Upper lobe of left lung (tissue), 6 donors: Measurements from ENCODE around the gene CDKL2. TPM values are rescaled to one million over a fixed set of nuclear protein-coding genes. Genes with fewer than 3 reads are reported as not detected.
"Not testable (repeated sequence)": the region's sequence is repeated elsewhere in the genome, so short reads cannot be mapped to it uniquely, and the experiment has no call there.

Source experiments
- ATAC-seq, 2 donors: fragments of 200-7000 bp; cut with Tn5 transposase; one replicate each; pipeline ENCODE4 v1.9.1; 2022; ENCODE audit warnings: mild to moderate bottlenecking in 2 of 2, moderate library complexity in 2 of 2; ENCODE audit not compliant: low FRiP score in 2 of 2
- DNase-seq, 2 donors: peaks; one replicate each; pipeline ENCODE4 v3.0.0-alpha.2; 2019 to 2020
- H3K27ac ChIP-seq, 4 donors: fragments of 200-600 bp; sonication (generic); one replicate each; pipeline ENCODE4 v1.5.1; 2016 to 2019
- H3K27me3 ChIP-seq, 4 donors: fragments of 200-600 bp; sonication (generic); one replicate each; pipeline ENCODE4 v1.5.1; 2017 to 2019
- H3K36me3 ChIP-seq, 4 donors: fragments of 200-600 bp; sonication (generic); one replicate each; pipeline ENCODE4 v1.5.1; 2016 to 2019
- H3K4me1 ChIP-seq, 4 donors: fragments of 200-600 bp; sonication (generic); one replicate each; pipeline ENCODE4 v1.5.1; 2018 to 2019
- H3K4me3 ChIP-seq, 4 donors: fragments of 200-600 bp; sonication (generic); one replicate each; pipeline ENCODE4 v1.5.1; 2017 to 2019; ENCODE audit warnings: mild to moderate bottlenecking in 2 of 4, moderate library complexity in 1 of 4
- H3K9me3 ChIP-seq, 4 donors: fragments of 200-600 bp; sonication (generic); one replicate each; pipeline ENCODE4 v1.5.1; 2018 to 2019
- EP300 ChIP-seq, 4 donors: sonication (generic); formaldehyde crosslinking; IDR thresholded peaks; one replicate each; pipeline ENCODE4 v1.5.1; 2017; ENCODE audit warnings: antibody characterized with exemption in 4 of 4, control low read depth in 2 of 4
- POLR2A ChIP-seq, 4 donors: fragments of 450-650 bp; IDR thresholded peaks; one replicate each; pipeline ENCODE4 v1.5.1; 2016 to 2017; ENCODE audit warnings: antibody characterized with exemption in 4 of 4, mild to moderate bottlenecking in 2 of 4
- POLR2AphosphoS5 ChIP-seq, 2 donors: sonication (generic); formaldehyde crosslinking; IDR thresholded peaks; one replicate each; pipeline ENCODE4 v1.5.1; 2017; ENCODE audit warnings: antibody characterized with exemption in 2 of 2
- WGBS, 2 donors: methylation state at CpG; one replicate each; pipeline ENCODE4 v1.1.5; 2017 to 2018; 5-methylcytosine and 5-hydroxymethylcytosine counted together
- total RNA-seq, 6 donors: library from RNA; depleted of rRNA in 4 of 6; stranded (reverse); fragments of >200 nt in 4 of 6; gene quantifications; one replicate each; pipeline versions ENCODE4 v1.1.0 to v1.2.1, GENCODE V29; 2016 to 2021
- TF ChIP-seq, protein P1 (sequence below), 6 experiments: fragments of 450-650 bp in 4 of 6; fragments of 200-600 bp in 2 of 6; sonication (generic) in 2 of 6; IDR thresholded peaks; one replicate each; pipeline ENCODE4 v1.5.1; 2016 to 2019; ENCODE audit warnings: antibody characterized with exemption in 6 of 6
- donor health status: DM: no; HTN: no; CAD: no; lungs with moderate emphysema.
- donor health status: DM: no; HTN: yes; CAD: no; lungs with severe emphysema.

Gene CDKL2
- total RNA-seq, 6 donors from 2014 or later = 3.7 to 32.4 (median 17.0) TPM

GRCh38 chr4:75673959-75674328, 43.6 kb upstream of the CDKL2 start:
- Histone ChIP-seq H3K27me3 (no peaks in the 10 kb centered on the region), H3K27ac (peak overlapping the region; percentile 92 to 99 (median 96)), H3K4me1 (peaks cover 11 to 31% (median 24%) of the 10 kb centered on the region in 4 donors), H3K36me3 (no peaks in the 10 kb centered on the region), H3K4me3 (peak overlapping the region; percentile 15 to 92 (median 74)), H3K9me3 (no peaks in the 10 kb centered on the region)
- DNase-seq (no peak), ATAC-seq (no peak)
- TF ChIP-seq POLR2AphosphoS5 (IDR thresholded peaks at IDR 0.05) = no peak
- TF ChIP-seq EP300 (IDR thresholded peaks at IDR 0.05) = no peak
- no peak for TF ChIP-seq POLR2A (IDR thresholded peaks at IDR 0.05)
- TF ChIP-seq, protein P1, sequence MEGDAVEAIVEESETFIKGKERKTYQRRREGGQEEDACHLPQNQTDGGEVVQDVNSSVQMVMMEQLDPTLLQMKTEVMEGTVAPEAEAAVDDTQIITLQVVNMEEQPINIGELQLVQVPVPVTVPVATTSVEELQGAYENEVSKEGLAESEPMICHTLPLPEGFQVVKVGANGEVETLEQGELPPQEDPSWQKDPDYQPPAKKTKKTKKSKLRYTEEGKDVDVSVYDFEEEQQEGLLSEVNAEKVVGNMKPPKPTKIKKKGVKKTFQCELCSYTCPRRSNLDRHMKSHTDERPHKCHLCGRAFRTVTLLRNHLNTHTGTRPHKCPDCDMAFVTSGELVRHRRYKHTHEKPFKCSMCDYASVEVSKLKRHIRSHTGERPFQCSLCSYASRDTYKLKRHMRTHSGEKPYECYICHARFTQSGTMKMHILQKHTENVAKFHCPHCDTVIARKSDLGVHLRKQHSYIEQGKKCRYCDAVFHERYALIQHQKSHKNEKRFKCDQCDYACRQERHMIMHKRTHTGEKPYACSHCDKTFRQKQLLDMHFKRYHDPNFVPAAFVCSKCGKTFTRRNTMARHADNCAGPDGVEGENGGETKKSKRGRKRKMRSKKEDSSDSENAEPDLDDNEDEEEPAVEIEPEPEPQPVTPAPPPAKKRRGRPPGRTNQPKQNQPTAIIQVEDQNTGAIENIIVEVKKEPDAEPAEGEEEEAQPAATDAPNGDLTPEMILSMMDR (IDR thresholded peaks at IDR 0.05) = no peak
- 40 to 43% methylated on average over 5 of the region's 5 CpGs for WGBS, 2 donors

DNA sequence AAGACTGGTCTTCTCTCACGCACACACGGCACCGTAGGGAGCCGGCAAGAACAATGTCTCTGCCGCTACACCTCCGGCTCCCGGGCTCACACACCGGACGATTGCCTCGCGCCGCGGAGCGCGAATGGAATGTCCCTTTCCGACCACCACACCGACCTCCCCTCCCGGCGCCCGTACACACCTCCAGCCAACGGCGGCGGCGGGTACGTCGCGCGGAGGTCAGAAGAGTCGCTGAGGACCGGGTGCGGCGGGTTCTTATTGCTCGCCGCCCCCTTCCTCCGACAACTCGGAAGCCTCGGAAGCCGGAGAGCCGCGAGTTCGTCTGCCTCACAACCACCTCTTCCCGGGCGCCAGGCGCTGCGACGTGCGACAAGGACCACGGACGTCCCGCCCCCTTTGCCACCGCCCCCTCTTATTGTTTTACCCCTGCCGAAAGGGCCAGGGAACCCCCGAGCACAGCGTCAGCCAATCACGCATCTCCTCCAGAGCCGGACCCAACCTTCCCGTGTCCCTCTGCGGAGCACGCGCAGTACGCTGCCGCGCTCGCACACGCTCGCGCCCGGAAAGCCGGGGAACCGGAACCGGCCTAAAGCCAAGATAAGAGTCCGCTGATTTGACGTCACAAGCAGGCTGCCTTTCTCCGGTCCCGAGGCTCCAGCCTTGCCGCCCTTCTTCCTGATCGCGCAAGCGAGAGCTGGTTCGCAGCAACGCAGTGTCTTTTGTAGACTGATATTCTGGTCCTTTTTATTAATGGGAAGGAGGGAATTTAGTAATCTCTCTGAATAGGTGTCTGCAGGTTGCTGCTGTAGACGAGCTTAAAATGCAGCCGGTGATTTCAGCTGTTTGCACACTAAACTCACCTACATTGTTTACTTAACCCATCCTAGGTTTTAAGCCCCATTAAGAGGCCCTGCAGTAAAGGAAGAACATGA, 43.0 kb upstream of the CDKL2 start, which contains the start of gene G3BP2:
TSS of gene G3BP2 (minus strand) at position 385 of the 932 bp plus-strand sequence. CDS start 11,386 bp downstream, outside the sequence.
- H3K9me3 ChIP-seq = no peaks in the 10 kb centered on the region
- H3K4me3 ChIP-seq = peak within 1 kb of the TSS; percentile 69 to 97 (median 85)
- no peaks in the 10 kb centered on the region for H3K36me3 ChIP-seq
- peak within 1 kb of the TSS; percentile 92 to 99 (median 96) for H3K27ac ChIP-seq
- H3K4me1 ChIP-seq = peaks cover 11 to 35% (median 24%) of the 10 kb centered on the region in 4 donors
- WGBS, 2 donors = 0 to 1% methylated on average over 19 to 70 of the region's 83 CpGs
- DNase-seq (peak; percentile 99), ATAC-seq (peak; percentile 100)
- no peaks in the 10 kb centered on the region for H3K27me3 ChIP-seq
- peak; percentile 89 to 94 for TF ChIP-seq POLR2AphosphoS5 (IDR thresholded peaks at IDR 0.05)
- TF ChIP-seq POLR2A (IDR thresholded peaks at IDR 0.05) = peak; percentile 84 to 97 (median 92)
- peak in 1 of 4 donors; percentile 21 for TF ChIP-seq EP300 (IDR thresholded peaks at IDR 0.05)
- TF ChIP-seq, protein P1 (IDR thresholded peaks at IDR 0.05) = peak in 1 of 6 experiments; percentile 7

GRCh38 chr4:75672461-75673026, 42.2 kb upstream of the CDKL2 start:
- 0 to 2% methylated on average over 41 to 42 of the region's 44 CpGs for WGBS, 2 donors
- TF ChIP-seq EP300 (IDR thresholded peaks at IDR 0.05) (no peak), POLR2AphosphoS5 (IDR thresholded peaks at IDR 0.05) (peak in 1 of 2 donors; percentile 6)
- no peaks in the 10 kb centered on the region for H3K36me3 ChIP-seq
- peak; percentile 66 to 91 for DNase-seq
- H3K4me3 ChIP-seq = peak overlapping the region; percentile 69 to 97 (median 85)
- H3K27me3 ChIP-seq = no peaks in the 10 kb centered on the region
- H3K9me3 ChIP-seq = no peaks in the 10 kb centered on the region
- H3K4me1 ChIP-seq = peaks cover 11 to 35% (median 24%) of the 10 kb centered on the region in 4 donors
- ATAC-seq = peak; percentile 60 to 70
- H3K27ac ChIP-seq = peak overlapping the region; percentile 92 to 99 (median 96)

DNA sequence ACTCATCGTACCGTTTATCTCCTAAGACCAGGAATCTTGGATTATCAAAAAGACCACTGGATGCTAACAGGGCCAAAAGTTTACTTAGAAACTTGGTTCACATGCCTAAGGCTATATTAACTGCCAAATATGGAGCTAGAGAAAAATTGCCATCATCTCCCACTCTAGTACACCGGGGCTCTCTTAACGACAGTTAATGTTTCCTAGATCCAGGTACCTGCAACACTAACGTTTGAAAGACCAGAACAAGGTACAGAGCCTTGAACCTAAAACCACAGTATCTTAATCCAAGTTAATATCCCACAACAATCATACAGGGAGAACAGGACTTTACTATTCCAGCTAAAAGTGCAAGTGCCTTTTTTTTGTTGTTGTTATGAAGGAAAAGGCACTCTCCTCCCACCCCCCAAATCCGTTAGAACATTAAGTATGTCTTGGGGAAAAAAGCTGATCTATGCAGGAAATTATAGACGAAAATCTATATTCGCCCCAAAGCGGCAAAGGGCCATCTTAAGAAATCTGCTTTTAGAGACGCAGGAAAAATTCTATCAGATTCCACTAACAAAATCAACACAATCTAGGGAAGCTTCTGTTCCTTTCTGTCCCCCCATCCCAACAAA, 41.6 kb upstream of the CDKL2 start:
- Histone ChIP-seq H3K4me3 (peak overlapping the region; percentile 69 to 97 (median 85)), H3K27me3 (no peaks in the 10 kb centered on the region), H3K36me3 (no peaks in the 10 kb centered on the region), H3K4me1 (peaks cover 11 to 35% (median 24%) of the 10 kb centered on the region in 4 donors), H3K27ac (peak overlapping the region; percentile 92 to 99 (median 96)), H3K9me3 (no peaks in the 10 kb centered on the region)
- ATAC-seq (no peak), DNase-seq (no peak)
- WGBS, 2 donors = 9 to 13% methylated on average over 10 of the region's 10 CpGs
- TF ChIP-seq POLR2A (IDR thresholded peaks at IDR 0.05) (no peak), POLR2AphosphoS5 (IDR thresholded peaks at IDR 0.05) (no peak), EP300 (IDR thresholded peaks at IDR 0.05) (no peak)
- TF ChIP-seq, protein P1 (IDR thresholded peaks at IDR 0.05) = no peak

DNA sequence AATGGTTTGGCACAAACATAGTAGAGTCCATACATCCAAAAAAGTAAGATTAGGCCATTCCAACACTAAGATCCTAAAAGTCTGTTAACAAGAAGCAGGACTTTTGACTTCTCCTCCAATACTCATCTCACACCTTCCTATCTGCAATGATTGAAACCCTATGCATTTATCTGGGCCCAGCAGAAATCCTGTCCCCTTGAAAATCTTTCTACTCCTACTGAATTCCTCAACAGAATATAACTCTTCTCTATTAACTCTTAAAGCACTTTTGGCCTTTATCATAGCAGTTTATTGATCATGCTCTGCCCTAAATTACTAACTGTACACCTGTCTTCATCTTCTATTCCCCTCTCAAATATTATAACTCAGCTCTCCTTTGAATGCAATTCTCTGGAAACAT, 38.3 kb upstream of the CDKL2 start:
- ATAC-seq = no peak
- Histone ChIP-seq H3K4me1 (peaks cover 11 to 28% (median 19%) of the 10 kb centered on the region in 4 donors), H3K4me3 (no peak overlapping the region), H3K36me3 (no peaks in the 10 kb centered on the region), H3K27me3 (no peaks in the 10 kb centered on the region), H3K27ac (no peak overlapping the region), H3K9me3 (no peaks in the 10 kb centered on the region)
- no peak for DNase-seq
- TF ChIP-seq, protein P1 (IDR thresholded peaks at IDR 0.05) = no peak
- TF ChIP-seq POLR2A (IDR thresholded peaks at IDR 0.05) (no peak), POLR2AphosphoS5 (IDR thresholded peaks at IDR 0.05) (no peak), EP300 (IDR thresholded peaks at IDR 0.05) (no peak)

DNA sequence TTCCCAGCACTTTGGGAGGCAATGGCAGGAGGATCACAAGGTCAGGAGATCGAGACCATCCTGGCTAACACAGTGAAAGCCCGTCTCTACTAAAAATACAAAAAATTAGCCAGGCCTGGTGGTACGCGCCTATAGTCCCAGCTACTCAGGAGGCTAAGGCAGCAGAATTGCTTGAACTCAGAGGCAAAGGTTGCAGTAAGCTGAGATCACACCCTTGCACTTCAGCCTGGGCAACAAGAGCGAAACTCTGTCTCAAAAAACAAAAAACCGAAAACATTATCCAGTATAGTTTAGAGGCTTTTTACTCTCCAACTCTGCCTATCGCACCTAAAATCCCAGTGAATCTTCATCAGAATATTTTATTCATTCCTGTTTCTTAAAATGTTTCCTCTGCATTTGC, 37.3 kb upstream of the CDKL2 start:
- peaks cover 11 to 28% (median 19%) of the 10 kb centered on the region in 4 donors for H3K4me1 ChIP-seq
- not testable (repeated sequence) for H3K36me3 ChIP-seq, DNase-seq, ATAC-seq, H3K27me3 ChIP-seq, H3K27ac ChIP-seq, H3K9me3 ChIP-seq, H3K4me3 ChIP-seq
- WGBS, 2 donors = 82 to 88% methylated on average over 7 of the region's 7 CpGs
